GM06990 (cell line): ENCODE results near the gene LMBR1.

Experiments
- DNase-seq: peaks from one replicate; pipeline ENCODE4 v3.0.0-alpha.2; 2011; ENCODE audit not compliant: insufficient read length; ENCODE audit errors: extremely low read depth
- H3K27me3 ChIP-seq: replicated peaks from 2 replicates; pipeline ENCODE4 v1.6.0; 2011; ENCODE audit warnings: low read length; ENCODE audit not compliant: control insufficient read depth, insufficient read depth
- H3K36me3 ChIP-seq: 2 replicates; pipeline ENCODE4 v1.5.1; 2011; ENCODE audit warnings: low read length; ENCODE audit not compliant: control insufficient read depth, insufficient read depth
- H3K4me3 ChIP-seq: replicated peaks from 2 replicates; pipeline ENCODE4 v1.5.1; 2011; ENCODE audit warnings: low read depth, mild to moderate bottlenecking, control low read depth, low read length
- CTCF ChIP-seq: IDR thresholded peaks from 2 replicates; pipeline ENCODE4 v1.5.1; 2011; ENCODE audit warnings: low read length, control low read depth, mild to moderate bottlenecking, inconsistent platforms; ENCODE audit not compliant: insufficient read depth, poor library complexity, severe bottlenecking

Gene LMBR1

GRCh38 chr7:156684661-156685060, 208.3 kb downstream of the LMBR1 start:
- H3K4me3 ChIP-seq: no peak overlapping the region
- no peak for TF ChIP-seq CTCF
- no peaks in the 10 kb centered on the region for H3K27me3 ChIP-seq
- peaks cover 4% of the 10 kb centered on the region for H3K36me3 ChIP-seq
- no peak for DNase-seq

GRCh38 chr7:156684251-156684650, 208.7 kb downstream of the LMBR1 start:
- no peak for TF ChIP-seq CTCF
- no peak for DNase-seq
- Histone ChIP-seq H3K27me3 (no peaks in the 10 kb centered on the region), H3K36me3 (peaks cover 4% of the 10 kb centered on the region), H3K4me3 (no peak overlapping the region)

GRCh38 chr7:156682928-156683327, 210.1 kb downstream of the LMBR1 start:
- no peak overlapping the region for H3K4me3 ChIP-seq
- DNase-seq: no peak
- TF ChIP-seq CTCF: no peak
- H3K36me3 ChIP-seq: peaks cover 3% of the 10 kb centered on the region
- no peaks in the 10 kb centered on the region for H3K27me3 ChIP-seq

- H3K27me3 ChIP-seq: no peaks in the 10 kb centered on the region
- TF ChIP-seq CTCF: no peak
- H3K36me3 ChIP-seq: peaks cover 6% of the 10 kb centered on the region
- no peak overlapping the region for H3K4me3 ChIP-seq
- no peak for DNase-seq
These were observed 212.7 kb downstream of the LMBR1 start for GRCh38 chr7:156680281-156680680.

GRCh38 chr7:156677374-156678054, 215.5 kb downstream of the LMBR1 start:
- Histone ChIP-seq H3K4me3 (no peak overlapping the region), H3K27me3 (no peaks in the 10 kb centered on the region), H3K36me3 (peaks cover 8% of the 10 kb centered on the region)
- no peak for DNase-seq
- TF ChIP-seq CTCF: no peak

GRCh38 chr7:156676263-156676662, 216.7 kb downstream of the LMBR1 start:
- Histone ChIP-seq H3K36me3 (peaks cover 5% of the 10 kb centered on the region), H3K4me3 (no peak overlapping the region), H3K27me3 (no peaks in the 10 kb centered on the region)
- DNase-seq: no peak
- no peak for TF ChIP-seq CTCF
